ENCODE data around the gene AMY1C. TPM values are rescaled to one million over a fixed set of nuclear protein-coding genes. Genes with fewer than 3 reads are reported as not detected.
"Not testable (repeated sequence)": the region's sequence is repeated elsewhere in the genome, so short reads cannot be mapped to it uniquely, and the experiment has no call there.

The AMY1C gene
- total RNA-seq = not detected

DNA sequence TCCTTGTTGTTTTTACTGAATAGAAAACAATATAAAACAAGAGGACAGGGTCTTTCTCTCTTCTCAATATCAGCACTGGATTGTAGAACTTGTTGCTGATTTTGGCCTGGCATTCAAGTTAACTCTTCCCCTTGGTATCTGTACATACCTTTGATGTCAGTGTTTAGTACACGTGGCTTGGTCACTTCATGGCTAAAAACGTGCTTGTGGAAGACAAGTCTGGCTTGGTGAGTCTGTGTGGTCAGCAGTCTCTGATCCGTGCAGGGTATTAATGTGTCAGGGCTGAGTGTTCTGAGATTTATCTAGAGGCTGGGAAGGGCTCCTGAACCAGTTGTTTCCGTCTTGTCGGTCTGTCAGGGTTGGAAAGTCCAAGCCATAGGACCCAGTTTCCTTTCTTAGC, at the start of gene AMY1C:
TSS of gene AMY1C (plus strand) at position 301 of the 400 bp plus-strand sequence. CDS start 572 bp downstream, outside the sequence.
- CTCF ChIA-PET; POLR2A ChIA-PET; H3K36me3 Mint-ChIP-seq; H3K4me3 Mint-ChIP-seq; H3K4me1 Mint-ChIP-seq (ENCODE audit: low read depth); H3K27ac Mint-ChIP-seq; H3K27me3 Mint-ChIP-seq; H3K9me3 Mint-ChIP-seq; DNase-seq; intact Hi-C loops (cut with micrococcal nuclease): not testable (repeated sequence)

DNA sequence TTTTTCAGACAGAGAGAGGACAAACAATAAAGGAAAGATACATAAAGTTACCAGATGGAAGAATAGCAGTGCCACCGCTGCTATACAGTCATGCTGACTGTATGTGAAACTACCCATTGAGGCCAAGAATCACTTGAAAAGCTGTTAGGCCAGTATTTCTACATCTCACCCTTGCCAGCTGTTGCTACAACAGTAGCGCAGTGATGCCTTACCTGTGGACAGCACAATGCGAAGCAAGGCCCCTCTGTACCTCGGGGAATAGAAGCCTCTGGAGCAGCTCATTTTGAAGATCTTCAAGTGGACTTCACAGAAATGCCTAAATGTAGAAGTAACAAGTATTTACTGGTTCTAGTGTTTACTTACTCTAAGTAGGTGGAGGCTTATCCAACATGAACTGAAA, 49.0 kb upstream of the AMY1C start:
- POLR2A ChIA-PET; H3K9me3 Mint-ChIP-seq; H3K4me3 Mint-ChIP-seq; H3K4me1 Mint-ChIP-seq (ENCODE audit: low read depth); DNase-seq; H3K36me3 Mint-ChIP-seq; CTCF ChIA-PET; intact Hi-C loops (cut with micrococcal nuclease); H3K27ac Mint-ChIP-seq; H3K27me3 Mint-ChIP-seq: not testable (repeated sequence)

DNA sequence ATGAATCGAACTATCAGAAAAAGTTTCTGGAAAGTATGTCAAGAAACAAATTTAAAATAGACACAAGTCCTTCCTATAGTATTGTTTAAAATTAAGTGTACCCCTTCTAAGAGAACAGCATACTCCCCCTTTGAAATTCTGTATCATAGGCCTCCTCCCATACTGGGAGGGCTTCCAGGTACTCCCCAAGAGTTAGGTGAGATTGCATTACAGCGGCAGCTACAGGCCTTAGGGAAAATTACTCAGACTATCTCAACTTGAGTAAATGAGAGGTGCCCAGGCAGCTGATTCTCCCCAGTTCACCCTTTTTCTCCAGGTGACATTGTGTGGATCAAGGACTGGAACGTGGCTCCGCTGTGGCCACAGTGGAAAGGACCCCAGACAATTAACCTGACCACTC, 48.4 kb upstream of the AMY1C start:
- POLR2A ChIA-PET; H3K36me3 Mint-ChIP-seq; H3K27ac Mint-ChIP-seq; H3K27me3 Mint-ChIP-seq; CTCF ChIA-PET; intact Hi-C loops (cut with micrococcal nuclease); H3K9me3 Mint-ChIP-seq; DNase-seq; H3K4me3 Mint-ChIP-seq; H3K4me1 Mint-ChIP-seq (ENCODE audit: low read depth): not testable (repeated sequence)

DNA sequence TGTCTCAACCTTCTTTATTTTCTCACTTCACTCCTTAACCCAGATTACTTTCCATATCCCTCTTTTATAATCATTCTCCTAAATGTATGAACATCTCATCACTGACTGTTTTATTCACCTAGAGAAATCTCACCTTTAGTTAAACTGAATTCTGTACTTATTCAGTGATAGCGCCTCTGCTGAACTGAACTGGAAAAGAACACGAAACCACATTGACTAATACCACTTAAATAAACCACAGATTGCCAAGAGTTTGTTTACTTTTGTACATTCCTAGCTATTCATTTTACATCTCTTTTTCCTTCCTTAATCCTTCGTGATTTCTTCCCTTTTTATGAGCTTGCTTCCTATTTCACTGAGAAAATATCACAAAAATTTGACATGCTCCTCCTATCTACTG, 42.0 kb upstream of the AMY1C start:
- CTCF ChIA-PET = not testable (repeated sequence)

DNA sequence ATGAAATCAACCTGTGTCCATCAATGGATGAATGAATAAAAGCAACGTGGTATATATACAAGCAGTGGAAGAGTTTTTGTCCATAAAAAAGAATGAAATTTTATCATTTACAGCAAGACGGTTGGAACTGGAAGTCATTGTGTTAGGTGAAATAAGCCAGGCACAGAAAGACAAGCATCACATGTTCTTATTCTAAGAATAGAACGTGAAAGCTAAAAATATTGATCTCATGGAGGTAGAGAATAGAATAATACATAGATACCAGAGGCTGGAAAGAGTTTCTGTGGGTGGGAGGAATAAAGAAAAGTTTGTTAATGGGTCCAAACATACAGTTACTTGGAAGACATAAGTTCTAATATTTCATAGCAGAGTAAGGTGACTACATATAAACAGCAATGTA, 39.3 kb upstream of the AMY1C start:
- CTCF ChIA-PET; H3K4me1 Mint-ChIP-seq (ENCODE audit: low read depth); H3K27me3 Mint-ChIP-seq; H3K9me3 Mint-ChIP-seq; H3K27ac Mint-ChIP-seq; POLR2A ChIA-PET; DNase-seq; H3K4me3 Mint-ChIP-seq; intact Hi-C loops (cut with micrococcal nuclease); H3K36me3 Mint-ChIP-seq: not testable (repeated sequence)

More for the DNA sequence above, 42.0 kb upstream of the AMY1C start:
- H3K4me3 Mint-ChIP-seq; H3K36me3 Mint-ChIP-seq; DNase-seq; H3K27me3 Mint-ChIP-seq; H3K27ac Mint-ChIP-seq; POLR2A ChIA-PET; H3K4me1 Mint-ChIP-seq (ENCODE audit: low read depth); intact Hi-C loops (cut with micrococcal nuclease); H3K9me3 Mint-ChIP-seq: not testable (repeated sequence)

DNA sequence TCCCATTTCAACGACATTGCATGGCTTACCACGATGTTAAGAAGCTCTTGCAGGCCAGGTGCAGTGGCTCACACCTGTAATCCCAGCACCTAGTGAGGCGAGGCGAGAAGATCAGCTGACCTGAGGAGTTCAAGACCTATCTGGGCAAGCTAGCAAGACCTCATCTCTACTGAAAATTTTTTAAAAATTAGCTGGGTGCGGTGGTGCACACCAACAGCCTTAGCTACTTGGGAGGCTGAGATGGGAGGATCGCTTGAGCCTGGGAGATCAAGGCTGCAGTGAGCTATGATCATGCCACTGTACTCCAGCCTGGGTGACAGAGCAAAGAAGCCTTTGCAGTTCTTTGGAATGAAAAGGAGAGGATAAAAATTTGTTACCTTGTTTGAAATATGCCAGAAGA, 32.3 kb upstream of the AMY1C start:
- H3K36me3 Mint-ChIP-seq; POLR2A ChIA-PET; DNase-seq; intact Hi-C loops (cut with micrococcal nuclease); CTCF ChIA-PET; H3K27me3 Mint-ChIP-seq; H3K9me3 Mint-ChIP-seq; H3K4me3 Mint-ChIP-seq; H3K4me1 Mint-ChIP-seq (ENCODE audit: low read depth); H3K27ac Mint-ChIP-seq: not testable (repeated sequence)

DNA sequence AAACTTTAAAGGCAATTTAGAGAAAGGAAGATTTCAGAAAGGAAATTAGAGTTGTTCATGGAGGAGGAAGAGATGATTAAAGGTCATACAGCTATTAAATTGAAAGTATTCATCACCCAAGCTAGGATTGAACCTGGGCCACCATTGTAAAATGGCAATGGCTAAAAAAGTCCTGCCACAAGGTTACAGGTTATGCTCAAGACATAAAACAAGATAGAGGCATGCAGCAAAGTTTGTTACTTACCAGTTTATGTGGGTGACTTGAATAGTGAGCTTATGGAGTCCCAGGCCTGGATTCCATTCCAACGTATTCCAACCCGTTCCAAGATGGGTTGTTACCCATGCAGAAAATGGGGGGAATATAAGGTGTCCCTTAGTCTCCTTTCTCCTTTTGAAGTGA, 28.2 kb upstream of the AMY1C start:
- H3K27me3 Mint-ChIP-seq; H3K9me3 Mint-ChIP-seq; H3K27ac Mint-ChIP-seq; H3K4me1 Mint-ChIP-seq (ENCODE audit: low read depth); intact Hi-C loops (cut with micrococcal nuclease); POLR2A ChIA-PET; CTCF ChIA-PET; DNase-seq; H3K4me3 Mint-ChIP-seq; H3K36me3 Mint-ChIP-seq: not testable (repeated sequence)

DNA sequence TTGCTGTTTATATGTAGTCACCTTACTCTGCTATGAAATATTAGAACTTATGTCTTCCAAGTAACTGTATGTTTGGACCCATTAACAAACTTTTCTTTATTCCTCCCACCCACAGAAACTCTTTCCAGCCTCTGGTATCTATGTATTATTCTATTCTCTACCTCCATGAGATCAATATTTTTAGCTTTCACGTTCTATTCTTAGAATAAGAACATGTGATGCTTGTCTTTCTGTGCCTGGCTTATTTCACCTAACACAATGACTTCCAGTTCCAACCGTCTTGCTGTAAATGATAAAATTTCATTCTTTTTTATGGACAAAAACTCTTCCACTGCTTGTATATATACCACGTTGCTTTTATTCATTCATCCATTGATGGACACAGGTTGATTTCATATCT, 14.4 kb upstream of the AMY1C start:
- DNase-seq; H3K27ac Mint-ChIP-seq; H3K9me3 Mint-ChIP-seq; POLR2A ChIA-PET; H3K36me3 Mint-ChIP-seq; H3K4me1 Mint-ChIP-seq (ENCODE audit: low read depth); H3K27me3 Mint-ChIP-seq; CTCF ChIA-PET; intact Hi-C loops (cut with micrococcal nuclease); H3K4me3 Mint-ChIP-seq: not testable (repeated sequence)

DNA sequence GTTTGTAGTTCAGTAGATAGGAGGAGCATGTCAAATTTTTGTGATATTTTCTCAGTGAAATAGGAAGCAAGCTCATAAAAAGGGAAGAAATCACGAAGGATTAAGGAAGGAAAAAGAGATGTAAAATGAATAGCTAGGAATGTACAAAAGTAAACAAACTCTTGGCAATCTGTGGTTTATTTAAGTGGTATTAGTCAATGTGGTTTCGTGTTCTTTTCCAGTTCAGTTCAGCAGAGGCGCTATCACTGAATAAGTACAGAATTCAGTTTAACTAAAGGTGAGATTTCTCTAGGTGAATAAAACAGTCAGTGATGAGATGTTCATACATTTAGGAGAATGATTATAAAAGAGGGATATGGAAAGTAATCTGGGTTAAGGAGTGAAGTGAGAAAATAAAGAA, 11.7 kb upstream of the AMY1C start:
- H3K27me3 Mint-ChIP-seq; intact Hi-C loops (cut with micrococcal nuclease); H3K27ac Mint-ChIP-seq; DNase-seq; H3K4me3 Mint-ChIP-seq; H3K36me3 Mint-ChIP-seq; H3K4me1 Mint-ChIP-seq (ENCODE audit: low read depth); CTCF ChIA-PET; POLR2A ChIA-PET; H3K9me3 Mint-ChIP-seq: not testable (repeated sequence)

DNA sequence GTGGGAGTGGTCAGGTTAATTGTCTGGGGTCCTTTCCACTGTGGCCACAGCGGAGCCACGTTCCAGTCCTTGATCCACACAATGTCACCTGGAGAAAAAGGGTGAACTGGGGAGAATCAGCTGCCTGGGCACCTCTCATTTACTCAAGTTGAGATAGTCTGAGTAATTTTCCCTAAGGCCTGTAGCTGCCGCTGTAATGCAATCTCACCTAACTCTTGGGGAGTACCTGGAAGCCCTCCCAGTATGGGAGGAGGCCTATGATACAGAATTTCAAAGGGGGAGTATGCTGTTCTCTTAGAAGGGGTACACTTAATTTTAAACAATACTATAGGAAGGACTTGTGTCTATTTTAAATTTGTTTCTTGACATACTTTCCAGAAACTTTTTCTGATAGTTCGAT, 5.2 kb upstream of the AMY1C start:
- H3K9me3 Mint-ChIP-seq; H3K4me3 Mint-ChIP-seq; H3K27ac Mint-ChIP-seq; H3K4me1 Mint-ChIP-seq (ENCODE audit: low read depth); DNase-seq; H3K27me3 Mint-ChIP-seq; CTCF ChIA-PET; H3K36me3 Mint-ChIP-seq; intact Hi-C loops (cut with micrococcal nuclease); POLR2A ChIA-PET: not testable (repeated sequence)

DNA sequence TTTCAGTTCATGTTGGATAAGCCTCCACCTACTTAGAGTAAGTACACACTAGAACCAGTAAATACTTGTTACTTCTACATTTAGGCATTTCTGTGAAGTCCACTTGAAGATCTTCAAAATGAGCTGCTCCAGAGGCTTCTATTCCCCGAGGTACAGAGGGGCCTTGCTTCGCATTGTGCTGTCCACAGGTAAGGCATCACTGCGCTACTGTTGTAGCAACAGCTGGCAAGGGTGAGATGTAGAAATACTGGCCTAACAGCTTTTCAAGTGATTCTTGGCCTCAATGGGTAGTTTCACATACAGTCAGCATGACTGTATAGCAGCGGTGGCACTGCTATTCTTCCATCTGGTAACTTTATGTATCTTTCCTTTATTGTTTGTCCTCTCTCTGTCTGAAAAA, 4.7 kb upstream of the AMY1C start:
- H3K4me1 Mint-ChIP-seq (ENCODE audit: low read depth); H3K27ac Mint-ChIP-seq; DNase-seq; H3K4me3 Mint-ChIP-seq; CTCF ChIA-PET; H3K36me3 Mint-ChIP-seq; intact Hi-C loops (cut with micrococcal nuclease); H3K9me3 Mint-ChIP-seq; POLR2A ChIA-PET; H3K27me3 Mint-ChIP-seq: not testable (repeated sequence)

DNA sequence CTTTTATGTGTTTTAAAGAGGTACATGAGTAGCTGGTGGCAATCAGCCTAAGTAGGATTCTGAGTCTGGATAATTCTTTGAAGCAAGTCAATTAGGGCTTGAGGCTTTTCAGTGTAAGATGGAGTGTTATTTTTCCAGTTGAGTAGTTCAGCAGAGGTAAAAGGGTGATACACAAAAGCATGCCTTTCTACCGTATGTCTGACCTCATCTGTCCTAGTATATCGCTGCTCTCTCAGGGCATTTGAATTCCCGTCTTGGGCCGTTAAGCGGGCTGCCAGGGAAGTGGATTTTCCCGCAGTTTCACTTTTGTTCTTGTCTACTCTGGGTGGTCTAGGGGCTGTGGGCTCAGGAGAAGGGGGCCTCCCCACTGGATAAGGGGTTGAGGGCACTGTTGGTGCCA, 1.4 kb upstream of the AMY1C start:
- CTCF ChIA-PET; H3K36me3 Mint-ChIP-seq; H3K4me1 Mint-ChIP-seq (ENCODE audit: low read depth); H3K4me3 Mint-ChIP-seq; DNase-seq; H3K27ac Mint-ChIP-seq; H3K27me3 Mint-ChIP-seq; H3K9me3 Mint-ChIP-seq; intact Hi-C loops (cut with micrococcal nuclease); POLR2A ChIA-PET: not testable (repeated sequence)

DNA sequence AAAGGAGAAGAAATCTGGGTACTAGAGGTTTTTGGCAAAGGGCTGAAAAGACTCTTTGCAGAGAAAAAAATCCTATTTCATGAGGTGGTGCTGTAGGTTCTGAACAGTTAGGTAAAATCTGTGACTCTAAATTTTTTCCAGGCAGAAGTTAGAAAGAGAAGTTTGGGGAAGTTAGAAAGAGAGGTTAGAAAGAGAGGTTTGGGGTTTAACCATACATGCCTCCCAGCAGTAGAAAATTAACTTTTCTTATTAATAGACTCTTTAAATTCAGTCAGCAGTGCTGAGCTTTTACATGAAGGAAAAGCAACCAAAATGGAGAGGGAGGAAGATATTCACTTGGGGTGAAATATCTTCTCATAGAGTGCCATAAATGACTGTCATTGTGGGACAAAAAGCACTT, 12.2 kb downstream of the AMY1C start:
- DNase-seq = no peak
- Mint-ChIP-seq H3K4me1 (ENCODE audit: low read depth) (no peaks in the 10 kb centered on the region), H3K4me3 (no peak overlapping the region), H3K36me3 (no peaks in the 10 kb centered on the region), H3K27me3 (no peaks in the 10 kb centered on the region), H3K27ac (no peak overlapping the region), H3K9me3 (peaks cover 11% of the 10 kb centered on the region)
- intact Hi-C loops (cut with micrococcal nuclease) = no loop called here
- CTCF ChIA-PET = no interaction called here
- POLR2A ChIA-PET = no interaction called here

DNA sequence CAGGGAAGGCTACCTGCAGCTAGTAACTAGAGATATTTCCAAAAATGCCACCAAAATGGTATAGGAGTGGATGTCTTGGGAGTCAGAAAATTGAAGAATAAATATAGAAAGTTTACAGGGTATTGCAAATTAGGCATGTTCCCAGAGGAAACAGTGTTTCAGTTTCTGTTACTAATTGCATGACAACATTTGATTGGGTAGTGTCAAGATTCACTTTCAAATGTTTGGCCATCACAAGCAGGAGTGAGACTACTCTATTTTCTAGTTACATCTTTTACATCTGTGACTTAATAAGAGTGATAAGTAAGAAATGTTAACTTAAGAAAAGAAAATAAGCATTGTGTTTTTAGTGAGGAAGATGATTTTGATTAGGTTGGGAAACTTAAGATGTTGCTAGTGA, 30.2 kb downstream of the AMY1C start:
- peaks cover 5% of the 10 kb centered on the region for H3K9me3 Mint-ChIP-seq
- H3K27ac Mint-ChIP-seq = no peak overlapping the region
- intact Hi-C loops (cut with micrococcal nuclease) = no loop called here
- ChIA-PET POLR2A (no interaction called here), CTCF (no interaction called here)
- no peaks in the 10 kb centered on the region for H3K4me1 Mint-ChIP-seq (ENCODE audit: low read depth)
- no peak for DNase-seq
- H3K27me3 Mint-ChIP-seq = no peaks in the 10 kb centered on the region
- H3K36me3 Mint-ChIP-seq = no peaks in the 10 kb centered on the region
- H3K4me3 Mint-ChIP-seq = no peak overlapping the region

Measured in activated CD4-positive, alpha-beta memory T cell treated with anti-CD3 and anti-CD28 coated beads for 36 hours (primary cell).